Smooth muscle cell (in vitro differentiated cells): ENCODE results near the gene TRNT1. TPM values are rescaled to one million over a fixed set of nuclear protein-coding genes. Genes with fewer than 3 reads are reported as not detected.

ENCODE experiments used
- DNase-seq: peaks from one replicate; lab custom pipeline; 2025; ENCODE audit not compliant: unreplicated experiment; lab: John Stamatoyannopoulos, UW
- H2AFZ ChIP-seq: fragments of 200-600 bp; sonication (generic); 2 replicates; pipeline ENCODE4 v1.6.0; 2016; ENCODE audit warnings: antibody characterized with exemption, low read depth, mild to moderate bottlenecking
- H3F3A ChIP-seq: fragments of 200-600 bp; sonication (generic); 2 replicates; pipeline ENCODE4 v1.6.0; 2017; ENCODE audit warnings: antibody characterized with exemption, low read depth
- H3K27ac ChIP-seq: fragments of 200-600 bp; sonication (generic); 2 replicates; pipeline ENCODE4 v1.5.1; 2016; ENCODE audit warnings: low read depth, mild to moderate bottlenecking
- H3K27me3 ChIP-seq: fragments of 200-600 bp; sonication (generic); 2 replicates; pipeline ENCODE4 v1.6.1; 2016; ENCODE audit warnings: low read depth, mild to moderate bottlenecking
- H3K36me3 ChIP-seq: fragments of 200-600 bp; sonication (generic); 2 replicates; pipeline ENCODE4 v1.5.1; 2016; ENCODE audit warnings: low read depth
- H3K4me1 ChIP-seq: fragments of 200-600 bp; sonication (generic); 2 replicates; pipeline ENCODE4 v1.5.1; 2016; ENCODE audit warnings: low read depth
- H3K4me2 ChIP-seq: fragments of 200-600 bp; sonication (generic); 2 replicates; pipeline ENCODE4 v1.6.0; 2016; ENCODE audit warnings: mild to moderate bottlenecking
- H3K4me3 ChIP-seq: fragments of 200-600 bp; sonication (generic); 2 replicates; pipeline ENCODE4 v1.5.1; 2016; ENCODE audit warnings: mild to moderate bottlenecking
- H3K79me2 ChIP-seq: fragments of 200-600 bp; sonication (generic); 2 replicates; pipeline ENCODE4 v1.6.0; 2016; ENCODE audit warnings: low read depth, mild to moderate bottlenecking
- H3K9ac ChIP-seq: fragments of 200-600 bp; sonication (generic); 2 replicates; pipeline ENCODE4 v1.6.0; 2016; ENCODE audit warnings: low read depth
- H3K9me3 ChIP-seq: fragments of 200-600 bp; sonication (generic); replicated peaks from 2 replicates; pipeline ENCODE4 v1.5.1; 2016; ENCODE audit warnings: low read depth
- H4K20me1 ChIP-seq: fragments of 200-600 bp; sonication (generic); 2 replicates; pipeline ENCODE4 v1.6.0; 2016; ENCODE audit warnings: low read depth
- WGBS: methylation state at CpG from one replicate; pipeline ENCODE4 v1.1.7; 2016; ENCODE audit warnings: low lambda C conversion rate; 5-methylcytosine and 5-hydroxymethylcytosine counted together
- polyA plus RNA-seq: library from polyadenylated mRNA; unstranded; fragments of >200 nt; fragmentation: Nextera tagmentation; extraction: Ambion mirVana; gene quantifications from 2 replicates; pipeline ENCODE4 v1.2.1, GENCODE V29; 2016
- total RNA-seq: library from RNA; depleted of rRNA; stranded (reverse); fragments of >200 nt; gene quantifications from 2 replicates; pipeline ENCODE4 v1.2.3, GENCODE V29; 2014
- TF ChIP-seq, protein P1 (sequence below): fragments of 200-600 bp; sonication (generic); IDR thresholded peaks from 2 replicates; pipeline ENCODE4 v1.5.1; 2017; ENCODE audit warnings: borderline replicate concordance, mild to moderate bottlenecking, antibody characterized with exemption; ENCODE audit not compliant: insufficient read depth, poor library complexity, severe bottlenecking

The TRNT1 gene
- total and polyA plus RNA-seq, 2 experiments from 2014 or later = 16.1 to 18.6 TPM

DNA sequence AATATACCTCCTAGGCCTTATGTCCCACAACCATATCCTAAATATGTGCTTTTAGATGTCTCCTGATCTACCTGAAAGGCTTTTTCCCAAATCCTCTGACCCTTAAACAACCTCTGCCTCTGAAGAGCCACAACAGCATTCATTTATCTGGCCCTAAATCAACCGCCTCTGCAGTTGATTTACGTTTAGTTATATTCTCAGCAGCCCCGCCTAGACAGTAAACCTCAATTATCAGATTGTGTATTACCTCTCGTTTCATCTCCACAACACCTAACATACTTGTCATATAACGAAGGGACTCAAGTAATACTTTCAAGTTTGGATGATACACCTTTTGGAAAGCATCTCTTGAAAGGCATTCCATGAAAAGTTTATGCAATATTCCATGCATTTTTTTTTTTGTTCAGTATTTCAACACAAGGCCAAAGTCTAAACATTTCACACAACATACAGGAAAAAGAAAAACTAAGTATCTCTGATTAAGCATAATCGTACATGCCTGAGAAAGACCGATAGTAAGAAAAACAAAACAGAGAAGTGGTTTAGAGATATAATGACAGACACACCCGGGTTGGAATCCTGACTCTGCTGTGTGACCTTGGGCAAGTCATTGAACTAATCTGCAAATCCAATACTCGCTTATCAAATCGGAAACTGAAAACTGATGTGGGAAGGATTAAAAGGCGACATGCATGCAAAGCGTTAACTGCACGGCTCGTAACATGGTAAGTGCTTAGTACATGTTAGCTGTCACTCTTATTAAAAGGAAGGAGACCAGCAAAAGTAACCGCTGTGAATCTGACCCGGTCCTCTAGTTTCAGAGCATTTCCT lies 52.0 kb downstream of the TRNT1 start:
- no peaks in the 10 kb centered on the region for H3K9me3 ChIP-seq
- H3K4me3 ChIP-seq = peak overlapping the region; percentile 87
- WGBS = 46% methylated on average over 16 of the region's 16 CpGs
- H3K4me1 ChIP-seq = peaks cover 11% of the 10 kb centered on the region
- DNase-seq = no peak
- no peaks in the 10 kb centered on the region for H3F3A ChIP-seq
- H3K36me3 ChIP-seq = peaks cover 5% of the 10 kb centered on the region
- peak overlapping the region; percentile 86 for H3K9ac ChIP-seq
- TF ChIP-seq, protein P1, sequence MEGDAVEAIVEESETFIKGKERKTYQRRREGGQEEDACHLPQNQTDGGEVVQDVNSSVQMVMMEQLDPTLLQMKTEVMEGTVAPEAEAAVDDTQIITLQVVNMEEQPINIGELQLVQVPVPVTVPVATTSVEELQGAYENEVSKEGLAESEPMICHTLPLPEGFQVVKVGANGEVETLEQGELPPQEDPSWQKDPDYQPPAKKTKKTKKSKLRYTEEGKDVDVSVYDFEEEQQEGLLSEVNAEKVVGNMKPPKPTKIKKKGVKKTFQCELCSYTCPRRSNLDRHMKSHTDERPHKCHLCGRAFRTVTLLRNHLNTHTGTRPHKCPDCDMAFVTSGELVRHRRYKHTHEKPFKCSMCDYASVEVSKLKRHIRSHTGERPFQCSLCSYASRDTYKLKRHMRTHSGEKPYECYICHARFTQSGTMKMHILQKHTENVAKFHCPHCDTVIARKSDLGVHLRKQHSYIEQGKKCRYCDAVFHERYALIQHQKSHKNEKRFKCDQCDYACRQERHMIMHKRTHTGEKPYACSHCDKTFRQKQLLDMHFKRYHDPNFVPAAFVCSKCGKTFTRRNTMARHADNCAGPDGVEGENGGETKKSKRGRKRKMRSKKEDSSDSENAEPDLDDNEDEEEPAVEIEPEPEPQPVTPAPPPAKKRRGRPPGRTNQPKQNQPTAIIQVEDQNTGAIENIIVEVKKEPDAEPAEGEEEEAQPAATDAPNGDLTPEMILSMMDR = no peak
- H3K27ac ChIP-seq = no peak overlapping the region
- H4K20me1 ChIP-seq = peaks cover 33% of the 10 kb centered on the region
- H3K79me2 ChIP-seq = peaks cover 35% of the 10 kb centered on the region
- H3K27me3 ChIP-seq = no peaks in the 10 kb centered on the region
- H3K4me2 ChIP-seq = peak overlapping the region; percentile 85
- H2AFZ ChIP-seq = peak overlapping the region; percentile 83

DNA sequence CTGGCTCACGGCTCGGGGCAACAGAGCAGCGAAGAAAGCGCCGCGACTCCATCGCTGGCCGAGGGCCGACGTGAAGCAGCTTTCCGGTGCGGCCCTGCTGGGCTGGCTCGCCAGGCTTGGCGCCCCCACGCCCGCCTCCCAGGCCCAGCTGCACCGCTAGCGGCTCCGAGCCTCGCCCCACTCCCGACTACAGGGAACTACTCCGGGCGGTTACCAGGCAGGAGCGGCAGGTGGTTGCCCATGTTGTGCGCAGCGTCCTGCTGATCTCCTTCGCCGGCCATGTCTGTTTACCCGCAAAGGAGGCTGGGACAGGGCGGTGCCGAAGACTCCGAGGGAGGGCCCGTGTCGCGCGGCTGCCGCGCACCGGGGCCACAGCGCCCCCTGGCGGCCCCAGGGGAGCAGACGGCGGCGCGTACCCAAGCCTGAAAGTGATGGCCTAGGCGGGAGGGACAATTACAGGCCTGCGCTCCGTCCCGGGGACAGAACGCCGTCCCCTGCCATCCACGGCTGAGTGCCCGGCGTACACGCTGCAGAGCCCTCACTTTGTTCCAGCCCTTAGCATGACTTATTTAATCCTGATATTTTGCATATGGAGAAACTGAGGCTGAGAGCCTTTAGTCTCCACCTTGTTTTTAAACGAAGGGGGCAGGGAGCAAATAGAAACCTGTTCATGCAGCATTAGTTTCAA lies 52.8 kb downstream of the TRNT1 start, which contains the start of gene CRBN:
CRBN (minus strand) TSS at position 285 of the 688 bp plus-strand sequence; CDS start at position 281, 4 bp downstream.
- Histone ChIP-seq H3F3A (no peaks in the 10 kb centered on the region), H2AFZ (peak within 1 kb of the TSS; percentile 83), H4K20me1 (peaks cover 30% of the 10 kb centered on the region), H3K4me3 (peak within 1 kb of the TSS; percentile 87), H3K27me3 (no peaks in the 10 kb centered on the region), H3K4me1 (peaks cover 11% of the 10 kb centered on the region), H3K9ac (peak within 1 kb of the TSS; percentile 86), H3K36me3 (no peaks in the 10 kb centered on the region), H3K4me2 (peak within 1 kb of the TSS; percentile 85), H3K27ac (peak within 1 kb of the TSS; percentile 55), H3K79me2 (peaks cover 35% of the 10 kb centered on the region), H3K9me3 (no peaks in the 10 kb centered on the region)
- TF ChIP-seq, protein P1 = peak; percentile 95
- WGBS = 3% methylated on average over 48 of the region's 56 CpGs
- DNase-seq = peak; percentile 57

- 61% methylated on average over 9 of the region's 9 CpGs for WGBS
- Histone ChIP-seq H4K20me1 (peaks cover 25% of the 10 kb centered on the region), H3K27me3 (no peaks in the 10 kb centered on the region), H3K36me3 (no peaks in the 10 kb centered on the region), H3K4me1 (peaks cover 11% of the 10 kb centered on the region), H3K4me2 (peak overlapping the region; percentile 85), H3K9me3 (no peaks in the 10 kb centered on the region), H3K79me2 (peaks cover 35% of the 10 kb centered on the region), H3K4me3 (no peak overlapping the region), H3K27ac (peak overlapping the region; percentile 55), H2AFZ (peak overlapping the region; percentile 83), H3F3A (no peaks in the 10 kb centered on the region), H3K9ac (no peak overlapping the region)
- TF ChIP-seq, protein P1 = no peak
- DNase-seq = no peak
Observed at GRCh38 chr3:3180456-3180855, 53.7 kb downstream of the TRNT1 start.
